HG03354 (cell line): ENCODE data around the gene NOVA1.
"Not testable (repeated sequence)": the region's sequence is repeated elsewhere in the genome, so short reads cannot be mapped to it uniquely, and the experiment has no call there.

Experiments
- ATAC-seq: cut with Tn5 transposase; IDR thresholded peaks from one replicate; pipeline ENCODE4 v1.9.1; 2021; ENCODE audit warnings: mild to moderate bottlenecking; ENCODE audit not compliant: unreplicated experiment, poor library complexity, severe bottlenecking

The NOVA1 gene

GRCh38 chr14:26597589-26598080 lies at the start of gene NOVA1:
NOVA1 (minus strand) TSS chr14:26598033; CDS start chr14:26597436, 597 bp downstream.
- peak; percentile 30 for ATAC-seq

GRCh38 chr14:26645057-26645456 lies 47.2 kb upstream of the NOVA1 start:
- ATAC-seq, result not testable (repeated sequence)

- no peak for ATAC-seq
Measured at GRCh38 chr14:26636561-26636960, 38.7 kb upstream of the NOVA1 start.

GRCh38 chr14:26634946-26635345 lies 37.1 kb upstream of the NOVA1 start:
- not testable (repeated sequence) for ATAC-seq

- no peak for ATAC-seq
Measured at GRCh38 chr14:26626256-26626655, 28.4 kb upstream of the NOVA1 start.

GRCh38 chr14:26622611-26623010 lies 24.8 kb upstream of the NOVA1 start:
- no peak for ATAC-seq

- ATAC-seq, result no peak
Measured at GRCh38 chr14:26621807-26622560, 24.2 kb upstream of the NOVA1 start.

GRCh38 chr14:26621364-26621763 lies 23.5 kb upstream of the NOVA1 start:
- ATAC-seq, result no peak

- ATAC-seq, result no peak
Measured at GRCh38 chr14:26611259-26611658, 13.4 kb upstream of the NOVA1 start.

- no peak for ATAC-seq
Measured at GRCh38 chr14:26606729-26607312, 9.0 kb upstream of the NOVA1 start.

- no peak for ATAC-seq
Measured at GRCh38 chr14:26605602-26606001, 7.8 kb upstream of the NOVA1 start.

- no peak for ATAC-seq
Measured at GRCh38 chr14:26602902-26603301, 5.1 kb upstream of the NOVA1 start.

GRCh38 chr14:26601856-26602255 lies 4.0 kb upstream of the NOVA1 start:
- ATAC-seq, result no peak

GRCh38 chr14:26599291-26599690 lies 1.5 kb upstream of the NOVA1 start:
- ATAC-seq, result no peak

GRCh38 chr14:26598672-26599131 lies 869 bp upstream of the NOVA1 start:
- ATAC-seq, result peak; percentile 21

- peak; percentile 75 for ATAC-seq
Measured at GRCh38 chr14:26598081-26598671, 343 bp upstream of the NOVA1 start.

GRCh38 chr14:26597071-26597588 lies 703 bp downstream of the NOVA1 start:
- no peak for ATAC-seq

GRCh38 chr14:26596543-26597061 lies 1.2 kb downstream of the NOVA1 start:
- ATAC-seq, result no peak

- no peak for ATAC-seq
Measured at GRCh38 chr14:26595926-26596542, 1.8 kb downstream of the NOVA1 start.
